HepG2 (cell line): ENCODE results near the gene RAB5B. TPM values are rescaled to one million over a fixed set of nuclear protein-coding genes. Genes with fewer than 3 reads are reported as not detected.

ENCODE experiments used
- ARID3A ChIP-seq: IDR thresholded peaks from 2 replicates; pipeline ENCODE4 v1.6.1; 2012; ENCODE audit warnings: low read depth, low read length, improper control_type of control experiment
- CHD4 ChIP-seq: fragments of 200-600 bp; sonication (generic); IDR thresholded peaks from 2 replicates; pipeline ENCODE4 v1.7.0; 2017; ENCODE audit warnings: mild to moderate bottlenecking, low read length, borderline replicate concordance
- GATAD2A ChIP-seq: IDR thresholded peaks from 2 replicates; pipeline ENCODE4 v1.6.1; 2016
- NFKB2 ChIP-seq: sonication (generic); formaldehyde crosslinking; IDR thresholded peaks from 2 replicates; pipeline ENCODE4 v1.4.0; 2020; ENCODE audit warnings: missing genetic modification reagents, borderline replicate concordance
- NFRKB ChIP-seq: fragments of 450-650 bp; IDR thresholded peaks from 2 replicates; pipeline ENCODE4 v1.6.1; 2017
- PAWR ChIP-seq: sonication (generic); formaldehyde crosslinking; IDR thresholded peaks from 2 replicates; pipeline ENCODE4 v1.4.0; 2020; ENCODE audit warnings: missing genetic modification reagents, mild to moderate bottlenecking, borderline replicate concordance
- PBX2 ChIP-seq: IDR thresholded peaks from 2 replicates; pipeline ENCODE4 v1.6.1; 2016; ENCODE audit warnings: control low read depth
- POGK ChIP-seq: sonication (generic); formaldehyde crosslinking; conservative IDR thresholded peaks from 2 replicates; pipeline ENCODE4 v1.8.0; 2022; ENCODE audit warnings: mild to moderate bottlenecking, moderate library complexity, missing genetic modification reagents
- TFDP1 ChIP-seq: IDR thresholded peaks from 2 replicates; pipeline ENCODE4 v1.6.1; 2016; ENCODE audit warnings: missing compliant biosample characterization, missing genetic modification reagents, borderline replicate concordance
- ZNF251 ChIP-seq: sonication (generic); formaldehyde crosslinking; IDR thresholded peaks from 2 replicates; pipeline ENCODE4 v1.9.0; 2021; ENCODE audit warnings: mild to moderate bottlenecking, missing genetic modification reagents
- ZNF326 ChIP-seq: sonication (generic); formaldehyde crosslinking; IDR thresholded peaks from 2 replicates; pipeline ENCODE4 v1.4.0; 2020; ENCODE audit warnings: missing genetic modification reagents, borderline replicate concordance
- ZNF496 ChIP-seq: sonication (generic); formaldehyde crosslinking; IDR thresholded peaks from 2 replicates; pipeline ENCODE4 v1.8.1; 2023; ENCODE audit warnings: mild to moderate bottlenecking, moderate library complexity, missing genetic modification reagents; ENCODE audit not compliant: insufficient replicate concordance
- ZNF510 ChIP-seq: sonication (generic); formaldehyde crosslinking; IDR thresholded peaks from 2 replicates; pipeline ENCODE4 v1.4.0; 2020; ENCODE audit warnings: low read depth, mild to moderate bottlenecking, missing genetic modification reagents
- ZNF512 ChIP-seq: sonication (generic); formaldehyde crosslinking; IDR thresholded peaks from 2 replicates; pipeline ENCODE4 v1.4.0; 2020; ENCODE audit warnings: mild to moderate bottlenecking, missing genetic modification reagents
- ZNF549 ChIP-seq: sonication (generic); formaldehyde crosslinking; IDR thresholded peaks from 2 replicates; pipeline ENCODE4 v1.5.0; 2020; ENCODE audit warnings: missing genetic modification reagents
- ZNF556 ChIP-seq: sonication (generic); formaldehyde crosslinking; IDR thresholded peaks from 2 replicates; pipeline ENCODE4 v1.4.0; 2020; ENCODE audit warnings: mild to moderate bottlenecking, missing genetic modification reagents, borderline replicate concordance
- ZNF7 ChIP-seq: IDR thresholded peaks from 2 replicates; pipeline ENCODE4 v1.6.1; 2016; ENCODE audit warnings: missing biosample characterization, missing genetic modification reagents
- ZNF891 ChIP-seq: sonication (generic); formaldehyde crosslinking; IDR thresholded peaks from 2 replicates; pipeline ENCODE4 v1.5.0; 2020; ENCODE audit warnings: mild to moderate bottlenecking, missing genetic modification reagents
- ZSCAN12 ChIP-seq: sonication (generic); formaldehyde crosslinking; IDR thresholded peaks from 2 replicates; pipeline ENCODE4 v1.9.0; 2021; ENCODE audit warnings: mild to moderate bottlenecking, missing genetic modification reagents
- polyA plus RNA-seq, 8 experiments: library from polyadenylated mRNA; depleted of rRNA in 3 of 8; stranded (reverse) in 7 of 8; unstranded in 1 of 8; fragments of >200 nt; fragmentation: Illumina TruSeq in 4 of 8; extraction: Trizol in 4 of 8; gene quantifications; 2 replicates each; pipeline versions ENCODE4 v1.2.1 to v1.2.3, GENCODE V29; 2011 to 2016; ENCODE audit warnings: low read depth in 4 of 8, missing spikeins in 1 of 8, mixed read lengths in 1 of 8; ENCODE audit not compliant: insufficient read depth in 1 of 8
- total RNA-seq, 5 experiments: library from RNA; depleted of rRNA; stranded (reverse); fragments of >200 nt; fragmentation: Illumina TruSeq; extraction: Trizol; gene quantifications; 2 replicates each; pipeline ENCODE4 v1.2.3, GENCODE V29; 2016; ENCODE audit warnings: low read depth in 1 of 5

RAB5B gene
- total and polyA plus RNA-seq, 2 of the 13 experiments (the other 11 are each of a cell fraction or from before 2014, with no cell fraction given): 26.0 to 68.3 TPM

GRCh38 chr12:55973599-55974307 lies at the start of gene RAB5B (continued):
- peak; percentile 87 for TF ChIP-seq TFDP1 (CRISPR knock-in tag)
- TF ChIP-seq ZNF512: no peak
- peak; percentile 26; the same call in 1 of the 2 replicates for TF ChIP-seq CHD4
- TF ChIP-seq ZNF251 (CRISPR knock-in tag): no peak
- peak; percentile 99 for TF ChIP-seq PBX2 (CRISPR knock-in tag)
- no peak for TF ChIP-seq ZNF326 (CRISPR knock-in tag)
- no peak for TF ChIP-seq NFRKB
- no peak for TF ChIP-seq ZNF549 (CRISPR knock-in tag)
- TF ChIP-seq ZNF891 (CRISPR knock-in tag): peak; percentile 92
- no peak for TF ChIP-seq ZNF496 (CRISPR knock-in tag)
- peak; percentile 31; the same call in 1 of the 2 replicates for TF ChIP-seq ZNF7 (CRISPR knock-in tag)
- TF ChIP-seq ZSCAN12 (CRISPR knock-in tag): no peak
- peak; percentile 75 for TF ChIP-seq ZNF556
- TF ChIP-seq GATAD2A (CRISPR knock-in tag): peak; percentile 38
- TF ChIP-seq POGK (CRISPR knock-in tag): peak; percentile 82
- peak; percentile 68; the same call in 1 of the 2 replicates for TF ChIP-seq NFKB2 (CRISPR knock-in tag)
- no peak for TF ChIP-seq ZNF510
- TF ChIP-seq ARID3A: peak; percentile 71
- TF ChIP-seq PAWR (CRISPR knock-in tag): no peak
